Inflammatory macrophage treated with lipopolysaccharide for 4 hours (primary cell): ENCODE data around the gene NDUFA8.

ENCODE experiments used
- DNase-seq: peaks from one replicate; pipeline ENCODE4 v3.0.0-alpha.2; 2020

Gene NDUFA8

GRCh38 chr9:122183501-122183900 is 23.9 kb upstream of the NDUFA8 start:
- no peak for DNase-seq

GRCh38 chr9:122180633-122181032 is 21.1 kb upstream of the NDUFA8 start:
- DNase-seq = no peak

GRCh38 chr9:122179690-122180074 is 20.1 kb upstream of the NDUFA8 start:
- no peak for DNase-seq

GRCh38 chr9:122179054-122179689 is 19.6 kb upstream of the NDUFA8 start:
- no peak for DNase-seq

- no peak for DNase-seq
These were observed 17.3 kb upstream of the NDUFA8 start for GRCh38 chr9:122176916-122177315.

- DNase-seq = no peak
These were observed 14.1 kb upstream of the NDUFA8 start for GRCh38 chr9:122173670-122174069.

GRCh38 chr9:122172131-122172530 is 12.6 kb upstream of the NDUFA8 start:
- no peak for DNase-seq

GRCh38 chr9:122168356-122168755 is 8.8 kb upstream of the NDUFA8 start:
- DNase-seq = no peak

- no peak for DNase-seq
These were observed 4.7 kb upstream of the NDUFA8 start for GRCh38 chr9:122164286-122164685.

GRCh38 chr9:122162415-122162814 is 2.8 kb upstream of the NDUFA8 start:
- no peak for DNase-seq

GRCh38 chr9:122159925-122160246 is 307 bp upstream of the NDUFA8 start:
- DNase-seq = no peak

GRCh38 chr9:122158202-122158601 is 1.4 kb downstream of the NDUFA8 start:
- DNase-seq = peak; percentile 39

GRCh38 chr9:122155796-122156195 is 3.8 kb downstream of the NDUFA8 start:
- DNase-seq = peak; percentile 45

GRCh38 chr9:122151267-122151828 is 8.2 kb downstream of the NDUFA8 start:
- no peak for DNase-seq

- no peak for DNase-seq
These were observed 14.1 kb downstream of the NDUFA8 start for GRCh38 chr9:122145592-122145863.

GRCh38 chr9:122144836-122145591 is 14.6 kb downstream of the NDUFA8 start:
- no peak for DNase-seq

GRCh38 chr9:122143876-122144405 is 15.6 kb downstream of the NDUFA8 start:
- no peak for DNase-seq

- no peak for DNase-seq
These were observed 16.3 kb downstream of the NDUFA8 start for GRCh38 chr9:122143296-122143695.

GRCh38 chr9:122141671-122142070 is 17.9 kb downstream of the NDUFA8 start:
- no peak for DNase-seq

GRCh38 chr9:122140368-122141193 is 19.0 kb downstream of the NDUFA8 start:
- DNase-seq = no peak

GRCh38 chr9:122138560-122139268 is 20.9 kb downstream of the NDUFA8 start:
- no peak for DNase-seq

- DNase-seq = no peak
These were observed 24.1 kb downstream of the NDUFA8 start for GRCh38 chr9:122135529-122135859.
